ENCODE measurements around the gene TSPAN5. TPM values are rescaled to one million over a fixed set of nuclear protein-coding genes. Genes with fewer than 3 reads are reported as not detected.

Gene TSPAN5
- total RNA-seq, 3 donors from 2014 or later (not counting 1 experiment from before 2014, with no cell fraction given) = 6.8 to 13.7 (median 11.4) TPM

- peaks cover 2% of the 10 kb centered on the region for H3K36me3 ChIP-seq (ENCODE audit: control insufficient read depth, insufficient read depth, low read length)
- DNase-seq (no peak), ATAC-seq (no peak)
- peaks cover 2% of the 10 kb centered on the region for H3K9me3 ChIP-seq (ENCODE audit: control insufficient read depth, insufficient read depth, low read length)
- H3K27me3 Mint-ChIP-seq (ENCODE audit: low read depth in 2 of 2) = no peaks in the 10 kb centered on the region
- no peak overlapping the region for H3K27ac Mint-ChIP-seq
- no peaks in the 10 kb centered on the region for H3K36me3 Mint-ChIP-seq
- intact Hi-C loops (cut with micrococcal nuclease) = no loop called here
- no peak overlapping the region for H3K4me3 ChIP-seq (ENCODE audit: low read length)
- no peak overlapping the region for H3K27ac ChIP-seq (ENCODE audit: low read length)
- H3K4me1 Mint-ChIP-seq = peaks cover 16 to 20% of the 10 kb centered on the region in 2 donors
- no peak for TF ChIP-seq CTCF (IDR thresholded peaks at IDR 0.05)
- H3K4me3 Mint-ChIP-seq = no peak overlapping the region
- H3K27me3 ChIP-seq (ENCODE audit: control insufficient read depth, insufficient read depth, low read length) = no peaks in the 10 kb centered on the region
- H3K4me1 ChIP-seq (ENCODE audit: control insufficient read depth, insufficient read depth, low read length) = peaks cover 3% of the 10 kb centered on the region
- H3K9me3 Mint-ChIP-seq = peaks cover 2 to 3% of the 10 kb centered on the region in 2 donors
Observed at GRCh38 chr4:98503676-98504075, 154.7 kb downstream of the TSPAN5 start.

- ATAC-seq = no peak
- WGBS (ENCODE audit: insufficient coverage) = 95% methylated on average over 1 of the region's 1 CpG
- peaks cover 2 to 3% of the 10 kb centered on the region in 2 donors for H3K9me3 Mint-ChIP-seq
- Histone ChIP-seq H3K36me3 (ENCODE audit: control insufficient read depth, insufficient read depth, low read length) (peaks cover 2% of the 10 kb centered on the region), H3K4me3 (ENCODE audit: low read length) (no peak overlapping the region), H3K27ac (ENCODE audit: low read length) (no peak overlapping the region), H3K4me1 (ENCODE audit: control insufficient read depth, insufficient read depth, low read length) (peaks cover 13% of the 10 kb centered on the region), H3K27me3 (ENCODE audit: control insufficient read depth, insufficient read depth, low read length) (no peaks in the 10 kb centered on the region), H3K9me3 (ENCODE audit: control insufficient read depth, insufficient read depth, low read length) (peaks cover 2% of the 10 kb centered on the region)
- no peak for DNase-seq
- no peaks in the 10 kb centered on the region for H3K36me3 Mint-ChIP-seq
- no peak overlapping the region for H3K4me3 Mint-ChIP-seq
- peaks cover 23 to 29% of the 10 kb centered on the region in 2 donors for H3K4me1 Mint-ChIP-seq
- no peaks in the 10 kb centered on the region for H3K27me3 Mint-ChIP-seq (ENCODE audit: low read depth in 2 of 2)
- no peak overlapping the region for H3K27ac Mint-ChIP-seq
- TF ChIP-seq CTCF (IDR thresholded peaks at IDR 0.05) = no peak
- intact Hi-C loops (cut with micrococcal nuclease) = no loop called here
Observed at GRCh38 chr4:98502624-98503023, 155.8 kb downstream of the TSPAN5 start.

GRCh38 chr4:98502031-98502430, 156.4 kb downstream of the TSPAN5 start:
- H3K36me3 Mint-ChIP-seq = no peaks in the 10 kb centered on the region
- no peaks in the 10 kb centered on the region for H3K27me3 Mint-ChIP-seq (ENCODE audit: low read depth in 2 of 2)
- no peaks in the 10 kb centered on the region for H3K27me3 ChIP-seq (ENCODE audit: control insufficient read depth, insufficient read depth, low read length)
- peaks cover 13% of the 10 kb centered on the region for H3K4me1 ChIP-seq (ENCODE audit: control insufficient read depth, insufficient read depth, low read length)
- peaks cover 2% of the 10 kb centered on the region for H3K9me3 ChIP-seq (ENCODE audit: control insufficient read depth, insufficient read depth, low read length)
- no peak for ATAC-seq
- peaks cover 2% of the 10 kb centered on the region for H3K36me3 ChIP-seq (ENCODE audit: control insufficient read depth, insufficient read depth, low read length)
- no peak for TF ChIP-seq CTCF (IDR thresholded peaks at IDR 0.05)
- no peak overlapping the region for H3K4me3 ChIP-seq (ENCODE audit: low read length)
- H3K4me3 Mint-ChIP-seq = no peak overlapping the region
- no peak for DNase-seq
- 97% methylated on average over 2 of the region's 2 CpGs for WGBS (ENCODE audit: insufficient coverage)
- peaks cover 2 to 3% of the 10 kb centered on the region in 2 donors for H3K9me3 Mint-ChIP-seq
- H3K27ac ChIP-seq (ENCODE audit: low read length) = no peak overlapping the region
- peaks cover 27 to 32% of the 10 kb centered on the region in 2 donors for H3K4me1 Mint-ChIP-seq
- intact Hi-C loops (cut with micrococcal nuclease) = no loop called here
- no peak overlapping the region for H3K27ac Mint-ChIP-seq

GRCh38 chr4:98501383-98501782, 157.0 kb downstream of the TSPAN5 start:
- H3K36me3 Mint-ChIP-seq = no peaks in the 10 kb centered on the region
- DNase-seq (no peak), ATAC-seq (no peak)
- H3K27me3 Mint-ChIP-seq (ENCODE audit: low read depth in 2 of 2) = no peaks in the 10 kb centered on the region
- TF ChIP-seq CTCF (IDR thresholded peaks at IDR 0.05) = no peak
- intact Hi-C loops (cut with micrococcal nuclease) = no loop called here
- Histone ChIP-seq H3K9me3 (ENCODE audit: control insufficient read depth, insufficient read depth, low read length) (peaks cover 2% of the 10 kb centered on the region), H3K4me1 (ENCODE audit: control insufficient read depth, insufficient read depth, low read length) (peaks cover 13% of the 10 kb centered on the region), H3K36me3 (ENCODE audit: control insufficient read depth, insufficient read depth, low read length) (no peaks in the 10 kb centered on the region), H3K4me3 (ENCODE audit: low read length) (no peak overlapping the region), H3K27ac (ENCODE audit: low read length) (no peak overlapping the region), H3K27me3 (ENCODE audit: control insufficient read depth, insufficient read depth, low read length) (no peaks in the 10 kb centered on the region)
- no peak overlapping the region for H3K27ac Mint-ChIP-seq
- H3K4me3 Mint-ChIP-seq = no peak overlapping the region
- peaks cover 27 to 37% of the 10 kb centered on the region in 2 donors for H3K4me1 Mint-ChIP-seq
- peaks cover 2 to 3% of the 10 kb centered on the region in 2 donors for H3K9me3 Mint-ChIP-seq
- WGBS (ENCODE audit: insufficient coverage) = 95% methylated on average over 3 of the region's 3 CpGs

All from natural killer cell (primary cell).